Hematopoietic multipotent progenitor cell (in vitro differentiated cells): ENCODE measurements around the gene SLC8A1. TPM values are rescaled to one million over a fixed set of nuclear protein-coding genes. Genes with fewer than 3 reads are reported as not detected.

ENCODE experiments used
- DNase-seq, 3 donors: peaks; one replicate each; pipeline ENCODE4 v3.0.0-alpha.2; 2011 to 2015; ENCODE audit warnings: low read depth in 2 of 3, low spot score in 2 of 3
- total RNA-seq: library from RNA; depleted of rRNA; stranded (reverse); fragments of >200 nt; gene quantifications from one replicate; pipeline ENCODE4 v1.2.3, GENCODE V29; 2012

Gene SLC8A1
- total RNA-seq, 1 donor, result 1.6 TPM

DNA sequence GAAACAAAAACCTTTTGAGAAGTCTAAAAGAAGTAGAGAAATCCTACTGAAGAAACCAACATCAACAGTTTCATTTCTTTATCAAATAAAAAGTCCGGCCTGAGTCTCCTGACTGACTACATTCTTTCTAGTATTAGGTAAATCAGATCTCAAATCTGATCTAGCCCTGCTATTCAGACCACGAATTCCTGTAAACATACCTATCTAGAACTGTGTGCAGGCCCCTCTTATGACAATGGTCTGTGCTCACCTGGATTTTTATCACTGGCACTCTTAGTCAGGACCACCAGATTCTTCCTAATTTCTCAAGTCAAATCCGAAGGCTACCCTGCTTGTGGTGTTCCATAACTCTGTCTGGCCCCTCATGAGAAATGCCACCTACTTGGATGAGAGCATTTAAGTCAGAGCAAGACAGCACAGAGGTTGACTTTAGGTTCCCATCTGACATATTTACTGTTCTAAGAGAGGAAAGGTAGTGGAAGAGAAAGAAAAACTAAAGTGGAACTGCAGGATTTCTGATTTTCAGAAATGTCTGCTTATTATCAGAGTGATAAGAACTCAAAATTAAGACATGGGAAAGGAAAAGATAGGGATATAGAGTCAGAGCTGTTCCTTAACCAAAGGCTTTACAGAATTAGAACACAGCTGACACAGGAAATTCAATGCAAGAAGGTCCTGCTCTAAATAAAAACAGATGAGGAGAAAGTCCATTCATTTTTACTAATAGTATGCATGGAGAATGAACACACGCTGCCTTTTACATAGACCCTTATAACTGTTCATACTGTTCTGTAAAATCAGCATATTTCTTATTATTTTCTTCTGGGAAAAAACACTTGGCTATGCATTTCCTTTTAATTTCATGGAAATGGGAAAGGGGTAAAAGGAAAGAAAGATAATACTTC, 56.5 kb downstream of the SLC8A1 start:
- no peak for DNase-seq

DNA sequence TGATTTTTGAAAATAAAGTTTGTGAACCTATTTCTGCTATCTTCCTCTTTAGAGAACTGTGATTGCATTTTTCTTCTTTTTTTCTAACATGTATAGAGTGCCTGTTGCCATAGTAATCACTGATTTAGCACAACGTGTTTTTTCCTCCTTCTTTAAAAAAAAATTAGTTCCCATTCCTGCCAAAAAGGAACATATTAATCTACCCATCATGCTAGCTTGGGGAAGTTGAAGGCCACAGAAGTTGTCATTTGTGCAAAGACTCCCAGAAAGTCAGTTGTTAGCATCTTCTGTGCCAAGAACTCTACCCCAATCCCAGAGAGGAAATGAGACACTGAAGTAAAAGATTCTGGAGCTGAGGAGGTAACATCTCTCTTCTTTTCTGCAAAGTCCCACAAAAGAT, 57.3 kb downstream of the SLC8A1 start:
- DNase-seq, result peak in 1 of 3 donors; percentile 10

DNA sequence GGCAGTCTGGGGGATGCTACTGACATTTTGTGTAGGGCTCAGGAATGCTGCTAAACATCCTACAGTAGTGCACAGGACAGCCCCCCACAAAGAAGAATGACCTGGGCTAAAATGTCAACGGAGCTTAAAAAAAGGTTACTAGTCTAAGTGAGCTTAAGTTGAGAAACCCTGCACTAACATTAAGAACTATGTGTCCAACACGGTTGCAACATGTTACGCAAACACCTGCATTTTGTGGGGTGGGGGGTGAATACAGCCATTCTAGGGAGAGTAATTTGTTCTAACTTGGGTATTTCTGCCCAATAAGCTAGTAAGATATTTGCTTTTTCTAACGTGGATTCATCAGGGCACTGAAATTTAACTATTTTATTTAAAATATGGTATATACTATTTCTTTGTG, 57.9 kb downstream of the SLC8A1 start:
- no peak for DNase-seq

DNA sequence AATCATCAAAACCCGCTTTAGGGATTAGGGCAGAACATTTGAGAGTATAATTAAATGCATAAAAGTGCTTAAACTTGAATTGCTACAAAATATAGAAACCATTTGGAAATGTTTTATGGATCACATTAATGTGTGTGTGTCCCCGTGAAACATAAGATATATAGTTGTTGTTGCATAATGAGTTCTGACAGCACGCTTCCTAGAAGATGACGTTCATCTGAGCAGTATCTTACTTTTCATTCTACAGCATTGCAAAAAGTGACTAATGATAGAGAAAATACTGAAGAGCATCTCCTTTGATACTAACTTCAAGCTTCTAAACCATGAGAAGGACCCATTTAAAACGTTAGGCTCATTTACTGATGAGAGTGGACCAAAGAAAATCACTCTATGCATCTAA, 63.7 kb downstream of the SLC8A1 start:
- no peak for DNase-seq

DNA sequence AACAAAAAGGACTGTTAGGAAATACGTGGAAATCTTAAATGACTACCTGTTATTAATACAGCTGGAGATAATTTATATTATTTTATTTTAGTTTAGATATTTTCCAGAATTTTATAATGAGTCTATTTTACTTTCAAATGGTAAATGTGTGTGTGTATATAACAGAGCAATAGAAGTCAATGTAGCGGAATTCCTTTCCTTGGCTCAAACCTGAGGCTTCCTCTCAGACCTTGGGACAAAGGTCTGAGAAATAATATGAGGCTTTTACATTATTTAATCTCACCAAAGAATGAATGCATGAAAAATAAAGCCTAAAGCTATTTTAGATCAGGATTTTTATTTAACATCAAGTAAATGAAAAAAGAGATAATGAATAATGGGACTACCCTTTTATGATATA, 65.7 kb downstream of the SLC8A1 start:
- DNase-seq, result no peak

DNA sequence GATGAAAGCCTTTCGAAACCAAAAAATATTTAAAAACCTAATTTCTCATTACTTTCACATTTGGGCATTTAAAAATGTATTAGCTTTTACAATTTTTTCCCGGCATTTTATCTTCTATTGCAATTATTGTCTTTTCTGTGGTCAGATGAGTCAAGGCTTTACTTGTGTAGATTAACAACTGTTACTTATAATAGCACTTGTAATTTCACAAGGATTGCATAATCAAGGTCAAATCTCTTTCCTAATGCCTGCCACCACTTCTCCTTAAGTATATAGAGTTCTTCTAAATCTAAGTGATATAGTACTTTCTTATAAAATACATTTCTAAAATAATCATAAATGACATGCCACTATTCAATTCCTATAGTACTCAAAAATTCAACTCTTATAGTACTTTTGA, 67.2 kb downstream of the SLC8A1 start:
- peak in 1 of 3 donors; percentile 24 for DNase-seq

DNA sequence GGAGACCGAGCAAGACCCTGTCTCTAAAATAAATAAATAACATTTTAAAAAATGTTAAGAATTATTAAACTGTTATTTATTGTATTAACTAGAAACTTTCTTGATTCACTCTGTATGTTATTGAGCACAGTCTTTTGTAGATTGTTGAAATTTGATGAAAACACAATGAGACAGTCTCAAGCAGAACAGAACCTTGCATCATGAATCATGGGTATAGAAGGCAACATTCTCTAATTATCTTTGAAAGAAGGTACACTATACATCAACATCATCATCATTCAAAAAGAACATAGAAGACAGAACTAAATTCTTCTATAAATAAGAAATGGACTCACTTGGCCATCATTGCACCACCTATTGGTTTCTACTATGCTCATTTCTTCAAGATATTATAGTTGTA, 67.7 kb downstream of the SLC8A1 start:
- DNase-seq, result no peak

DNA sequence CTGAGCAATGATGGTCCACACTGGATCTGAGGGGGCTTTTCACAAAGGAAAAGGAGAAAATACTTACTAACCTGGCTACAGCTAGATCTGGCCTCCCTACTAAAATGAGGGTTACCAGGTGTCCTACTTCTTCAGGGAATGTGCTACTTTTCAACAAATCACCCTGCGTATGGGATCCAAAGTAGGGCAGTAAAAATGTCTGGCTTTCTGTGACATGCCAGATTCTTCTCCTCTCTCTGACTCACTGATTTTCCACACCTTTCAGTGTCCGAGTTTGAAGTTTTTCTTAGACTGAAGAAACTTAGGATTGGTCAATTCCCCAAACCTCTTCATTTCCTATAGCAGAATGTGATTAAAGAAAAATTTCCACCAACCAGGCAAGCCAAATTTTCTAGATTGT, 71.2 kb downstream of the SLC8A1 start:
- no peak for DNase-seq

DNA sequence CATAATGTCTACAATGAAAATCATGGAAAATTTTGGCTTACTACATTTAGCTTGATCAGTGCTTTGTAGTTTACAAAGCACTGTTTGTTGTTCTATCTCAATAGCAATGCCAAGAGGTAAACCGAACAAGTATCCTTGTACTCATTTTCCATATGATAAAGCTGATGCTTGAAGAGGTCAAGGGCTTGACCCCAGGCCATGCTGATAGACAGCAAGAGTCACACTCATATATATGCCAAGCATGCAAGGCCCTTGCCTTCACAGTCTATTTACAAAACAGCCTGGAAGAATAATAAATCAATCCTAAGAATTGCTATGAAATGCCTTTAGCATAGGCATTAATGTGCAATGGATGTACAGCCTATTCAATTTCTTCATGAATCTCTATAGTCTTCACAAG, 71.8 kb downstream of the SLC8A1 start:
- DNase-seq, result no peak

DNA sequence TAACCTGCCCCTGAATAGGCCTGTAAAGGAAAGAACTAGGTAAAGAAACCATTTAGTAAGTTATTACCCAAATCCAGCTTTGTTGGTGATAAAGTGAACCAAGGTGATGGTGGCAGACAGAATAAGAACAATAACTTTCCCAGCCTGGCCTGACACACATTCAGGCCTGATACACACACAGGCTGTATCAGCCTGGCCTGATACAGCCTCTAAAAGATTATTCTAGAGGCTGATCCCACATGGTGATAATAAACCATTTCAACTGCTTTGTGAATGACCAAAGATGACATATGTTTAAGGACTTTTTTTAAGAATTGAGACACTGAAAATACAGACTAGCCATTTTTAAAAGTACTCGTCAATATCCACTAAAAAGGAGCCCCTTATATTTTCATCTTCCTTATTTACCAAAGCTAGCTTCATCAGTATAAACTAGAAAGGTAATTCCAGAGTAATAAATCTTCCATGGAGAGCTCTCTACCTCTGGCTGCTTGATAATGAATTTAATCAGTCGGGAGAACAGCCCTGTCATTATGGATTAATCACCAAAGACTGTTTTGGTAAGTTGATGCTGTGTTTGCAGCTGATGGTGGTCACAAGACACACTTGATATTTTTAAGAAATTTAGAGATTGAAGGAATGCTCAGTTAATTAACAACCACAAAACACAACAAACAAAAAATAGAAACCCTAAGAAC, 77.2 kb downstream of the SLC8A1 start:
- DNase-seq, result no peak

DNA sequence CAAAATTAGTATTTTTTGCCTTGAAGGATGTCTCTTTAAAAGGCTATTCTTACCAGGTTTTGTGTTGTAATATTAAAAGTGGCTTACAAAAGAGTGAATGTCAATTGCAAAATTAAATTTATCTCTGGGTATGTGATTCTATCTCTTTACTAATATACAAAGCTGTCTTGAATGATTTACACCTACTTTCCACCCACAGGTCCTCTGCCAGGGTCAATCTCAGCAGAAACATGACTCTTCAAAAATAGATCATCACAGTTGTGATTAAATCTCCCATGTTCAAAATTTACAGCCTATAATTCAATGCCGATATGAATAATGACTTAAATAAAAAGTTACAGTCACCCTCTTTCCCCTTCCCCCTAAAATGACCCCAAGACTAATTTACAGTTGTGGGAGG, 78.8 kb downstream of the SLC8A1 start:
- DNase-seq, result no peak

DNA sequence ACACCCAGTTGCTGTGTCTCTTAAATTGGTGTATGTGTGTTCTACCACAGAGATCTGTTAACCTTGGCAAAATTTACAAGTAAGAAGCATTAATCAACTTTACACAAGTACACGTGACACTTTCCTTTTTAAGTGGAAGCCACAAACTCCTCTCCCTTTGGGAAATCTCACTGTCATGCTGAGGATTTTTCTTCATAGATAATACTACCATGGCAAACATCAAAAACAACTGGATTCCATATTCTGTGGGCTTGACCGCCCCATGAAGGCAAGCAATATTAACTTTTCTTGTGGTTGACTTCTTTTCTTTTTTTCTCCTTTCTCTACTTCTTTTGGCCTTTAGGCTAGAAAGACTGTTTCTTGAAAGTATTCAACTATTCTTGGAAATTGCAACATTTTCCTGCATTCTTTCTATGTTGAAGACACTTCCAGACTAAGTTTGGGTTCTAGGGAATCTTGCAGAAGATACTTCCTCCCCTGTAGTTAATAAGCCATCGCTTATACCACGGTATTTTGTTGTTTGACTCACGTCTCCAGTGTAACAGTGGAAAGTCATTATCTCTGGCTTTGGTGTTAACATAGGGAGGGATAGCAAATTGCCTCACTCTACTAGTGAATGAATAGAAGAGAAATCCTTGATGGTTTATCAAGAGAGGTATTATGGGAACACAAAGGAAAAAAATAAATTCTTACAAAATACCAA, 79.5 kb downstream of the SLC8A1 start:
- DNase-seq, result no peak

DNA sequence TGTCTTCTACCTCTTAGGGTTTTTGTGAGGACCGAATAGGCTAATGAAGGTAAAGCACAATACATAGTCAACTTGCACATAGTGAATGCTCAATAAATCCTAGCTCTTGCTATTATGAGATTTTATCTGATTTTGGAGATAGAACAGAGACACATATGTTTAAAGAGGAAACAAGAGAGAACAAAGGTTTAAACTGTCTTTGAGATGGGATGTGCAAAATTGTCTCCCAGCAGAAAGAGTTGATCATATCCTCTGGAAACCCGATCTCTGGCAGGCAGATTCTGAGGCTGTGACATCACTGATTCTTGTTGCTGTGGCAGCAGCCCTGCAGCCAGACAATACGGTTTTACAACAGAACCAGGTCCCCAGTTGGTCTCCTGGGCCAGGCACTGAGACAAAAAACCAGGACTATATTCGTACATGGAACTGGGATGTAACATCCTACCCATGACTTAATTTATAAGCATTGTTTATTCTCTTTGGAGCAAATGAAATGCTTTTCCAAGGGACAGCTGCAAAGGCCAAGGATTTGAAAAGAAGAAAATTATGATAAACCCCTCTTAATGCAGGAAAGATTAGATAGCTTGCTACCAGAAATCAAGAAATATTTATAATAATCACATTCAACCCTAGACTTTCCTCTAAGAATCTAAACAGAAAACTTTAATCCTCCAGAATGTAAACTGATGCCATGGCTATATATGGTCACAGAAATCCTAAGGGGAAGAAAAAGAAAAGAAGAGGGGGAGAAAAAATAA, 80.2 kb downstream of the SLC8A1 start:
- DNase-seq, result no peak

DNA sequence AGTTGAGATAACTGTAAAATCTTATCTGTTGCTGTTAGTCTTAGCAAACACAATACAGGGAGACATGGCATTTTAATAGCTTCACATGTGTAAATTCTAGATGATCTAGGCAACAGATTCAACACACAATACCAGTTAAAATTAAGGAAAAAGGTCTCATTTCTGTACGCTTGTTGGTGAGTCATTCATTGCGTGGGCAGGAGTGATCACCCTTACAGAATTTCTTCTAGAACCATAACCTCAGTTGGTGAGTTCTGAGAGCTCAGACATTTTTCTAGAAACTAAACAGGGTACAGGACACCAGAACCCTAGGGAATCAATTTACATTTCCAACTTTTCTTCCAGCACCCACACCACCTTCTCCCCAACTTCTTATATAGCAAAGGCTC, 81.9 kb downstream of the SLC8A1 start:
- DNase-seq, result no peak

DNA sequence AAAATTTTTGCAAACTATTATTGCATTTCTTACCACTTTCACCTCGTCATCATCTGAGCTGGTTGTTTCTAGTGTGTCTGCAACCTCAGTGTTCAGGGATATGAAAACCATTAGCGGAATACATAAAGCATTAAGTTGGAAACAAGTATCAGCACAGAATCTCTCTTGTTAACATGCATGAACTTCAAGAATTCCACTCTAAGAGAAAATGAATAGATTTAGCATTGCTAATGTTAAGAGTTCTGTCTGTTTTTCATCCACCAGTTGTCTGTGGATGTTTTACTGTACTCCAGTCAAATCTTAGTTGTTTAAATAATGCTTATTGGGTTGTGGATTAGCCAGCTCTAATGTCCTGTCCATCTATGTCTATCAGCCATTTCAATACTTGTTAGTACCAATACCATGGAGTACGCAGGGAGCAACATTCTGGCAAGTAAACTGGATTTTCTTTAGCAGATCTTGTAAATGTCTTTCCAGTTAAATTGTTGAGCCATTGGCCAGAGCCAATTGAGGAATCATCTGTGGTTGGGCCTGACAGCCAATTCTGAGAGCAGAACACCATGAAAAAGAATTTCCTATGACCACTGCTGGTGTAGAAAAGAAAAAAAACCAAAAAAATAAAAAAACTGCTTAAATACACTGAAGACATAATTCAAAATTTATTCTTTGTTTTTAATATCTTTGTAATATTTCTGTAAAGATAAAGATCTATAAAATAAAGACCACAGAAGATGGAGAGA, 82.5 kb downstream of the SLC8A1 start:
- DNase-seq, result no peak

DNA sequence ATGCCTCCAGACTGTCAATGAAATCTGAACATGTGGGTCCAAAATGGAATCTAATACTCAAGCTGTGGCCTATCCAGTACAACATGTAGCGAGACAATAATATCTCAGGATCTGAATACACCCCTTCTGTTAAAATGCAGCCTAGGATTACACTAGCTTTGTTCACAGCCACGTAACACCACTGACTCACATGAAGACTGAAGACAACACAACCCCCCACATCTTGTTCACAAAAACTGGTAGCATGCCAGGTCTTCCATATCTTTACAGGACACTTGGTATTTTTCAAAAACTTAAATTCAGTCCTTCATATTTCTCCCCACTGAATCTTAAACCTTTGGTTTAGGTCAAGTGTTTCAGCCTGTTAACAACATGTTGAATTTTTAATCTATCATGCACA, 84.2 kb downstream of the SLC8A1 start:
- no peak for DNase-seq

DNA sequence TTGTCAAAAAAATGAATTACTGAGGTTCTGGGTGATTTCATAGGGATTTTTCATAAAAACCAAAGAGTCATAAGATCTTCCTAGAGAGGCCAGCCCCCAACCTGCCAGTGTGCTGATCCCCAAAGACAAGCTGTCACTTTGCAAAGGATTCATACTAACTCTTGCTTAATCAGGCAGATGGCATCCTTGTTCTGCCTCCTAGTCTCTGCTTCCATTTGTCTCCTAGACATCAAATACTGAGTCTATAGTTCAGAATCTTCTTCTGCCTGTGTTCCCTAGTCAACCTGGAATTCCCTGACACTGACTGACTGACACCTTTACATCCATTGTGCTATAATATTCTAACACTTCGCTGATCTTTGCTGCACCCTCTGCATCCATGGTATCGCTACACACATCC, 84.9 kb downstream of the SLC8A1 start:
- no peak for DNase-seq

DNA sequence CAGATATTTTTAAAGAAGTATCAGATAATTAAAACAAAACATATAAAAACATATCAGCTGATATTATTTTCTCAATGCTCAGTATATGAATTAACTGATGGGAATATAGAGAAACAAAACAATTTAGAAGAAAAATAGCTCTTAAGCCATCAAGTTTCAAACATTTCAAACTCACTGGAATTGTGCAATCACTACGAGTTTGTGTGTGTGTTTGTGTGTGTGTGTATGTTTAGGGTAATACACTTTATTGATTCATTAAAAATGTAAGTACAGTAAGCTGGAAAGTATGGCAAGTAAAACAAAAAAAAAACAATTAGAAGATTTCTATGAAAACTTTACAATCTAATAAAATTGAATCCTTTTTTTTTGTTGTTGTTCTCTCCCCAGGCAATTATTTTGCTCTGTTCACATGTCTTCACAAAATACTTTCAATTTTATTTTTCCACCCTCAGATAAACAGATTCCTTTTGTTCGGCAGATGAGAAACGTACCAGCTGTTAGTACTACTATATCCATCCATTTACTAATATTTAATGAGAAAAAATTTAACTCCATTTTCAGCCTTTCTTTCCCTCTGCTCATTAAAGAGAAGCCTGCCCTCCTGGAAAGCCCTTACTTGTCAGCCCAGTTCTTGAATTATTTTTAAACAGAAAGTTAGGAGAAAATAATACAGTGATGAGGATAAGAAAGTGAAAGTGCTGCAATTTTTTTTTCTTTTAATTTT, 87.6 kb downstream of the SLC8A1 start:
- DNase-seq, result peak in 1 of 3 donors; percentile 44

DNA sequence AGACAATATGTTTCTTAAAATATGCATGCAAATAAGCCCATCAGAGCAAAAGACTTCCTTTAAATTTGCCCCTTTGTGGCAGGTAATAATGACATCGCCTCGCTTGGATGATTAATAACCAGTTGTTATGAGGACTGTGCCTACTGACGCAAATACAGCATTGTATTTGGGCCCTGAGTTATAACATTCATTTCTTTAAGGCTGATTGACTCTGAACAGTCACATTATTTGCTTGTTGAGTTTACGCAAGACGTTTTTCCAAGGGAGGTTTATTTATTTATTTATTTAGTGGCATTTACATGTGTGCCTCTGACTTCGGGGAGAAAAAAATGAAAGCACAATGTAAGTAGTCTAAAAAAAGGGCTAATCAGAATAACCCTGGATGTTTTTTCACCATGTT, 88.3 kb downstream of the SLC8A1 start:
- DNase-seq, result no peak

DNA sequence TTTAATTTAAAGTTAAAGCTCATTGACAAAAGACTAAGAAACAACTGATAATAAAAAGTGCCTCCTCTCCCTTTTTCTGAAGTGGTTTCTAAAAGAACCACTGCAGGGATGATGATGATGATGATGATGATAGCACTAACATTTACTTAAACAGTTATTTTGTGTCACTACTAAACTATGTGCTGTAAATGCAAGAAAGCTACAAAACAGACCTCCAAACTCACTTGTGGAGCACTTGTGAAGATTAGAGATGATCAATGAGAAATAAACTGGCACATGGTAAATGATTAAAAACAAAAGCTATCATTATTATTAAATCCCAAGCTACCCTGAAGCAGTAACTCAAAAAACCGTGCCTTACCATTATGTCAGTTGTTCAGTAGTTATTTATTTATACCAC, 88.7 kb downstream of the SLC8A1 start:
- DNase-seq, result no peak
